ENCODE results near the gene TTC7B. TPM values are rescaled to one million over a fixed set of nuclear protein-coding genes. Genes with fewer than 3 reads are reported as not detected.

Gene TTC7B
- total and polyA plus RNA-seq, 2 experiments from 2014 or later = 7.9 to 28.6 TPM

GRCh38 chr14:90784621-90785270 lies 31.5 kb downstream of the TTC7B start:
- DNase-seq (ENCODE audit: low spot score) = no peak
- no peak overlapping the region for H3K27ac Mint-ChIP-seq

More at GRCh38 chr14:90784621-90785270, 31.5 kb downstream of the TTC7B start:
- Histone ChIP-seq H3K9me2 (ENCODE audit: insufficient read depth) (no peaks in the 10 kb centered on the region; the same call in 1 of the 2 replicates), H3K4me3 (no peak overlapping the region), H3K27ac (ENCODE audit: low read depth) (no peak overlapping the region), H3K4me2 (no peak overlapping the region), H3K36me3 (ENCODE audit: insufficient read depth) (no peaks in the 10 kb centered on the region; the same call in 1 of the 2 replicates), H3K27me3 (ENCODE audit: insufficient read depth) (no peaks in the 10 kb centered on the region), H3K79me2 (replicated peaks; ENCODE audit: insufficient read depth) (no peaks in the 10 kb centered on the region), H4K20me1 (replicated peaks; ENCODE audit: insufficient read depth) (no peaks in the 10 kb centered on the region), H2AFZ (no peak overlapping the region), H3F3A (replicated peaks; ENCODE audit: low read depth) (no peaks in the 10 kb centered on the region), H3K4me1 (ENCODE audit: insufficient read depth) (no peaks in the 10 kb centered on the region)
- Mint-ChIP-seq H3K4me1 (peaks cover 4% of the 10 kb centered on the region; the same call in 1 of the 3 replicates), H3K27me3 (ENCODE audit: insufficient read depth, low read depth, poor library complexity) (peaks cover 3% of the 10 kb centered on the region), H3K36me3 (ENCODE audit: low read depth) (no peaks in the 10 kb centered on the region; the same call in 2 of the 3 replicates), H3K9me3 (no peaks in the 10 kb centered on the region), H3K4me3 (no peak overlapping the region)
- ATAC-seq = no peak
- TF ChIP-seq POLR2AphosphoS5 (IDR thresholded peaks at IDR 0.05; ENCODE audit: low read depth) (no peak), CTCF (conservative IDR thresholded peaks at IDR 0.05; ENCODE audit: low read depth in 2 of 2) (no peak), EZH2phosphoT487 (IDR thresholded peaks at IDR 0.05; ENCODE audit: unreplicated experiment) (no peak), ZNF114 (CRISPR knock-in tag; IDR thresholded peaks at IDR 0.05) (no peak), EZH2 (IDR thresholded peaks at IDR 0.05; ENCODE audit: low read depth, unreplicated experiment) (no peak), ZNF462 (CRISPR knock-in tag; IDR thresholded peaks at IDR 0.05) (no peak), NANOG (IDR thresholded peaks at IDR 0.05; ENCODE audit: borderline replicate concordance) (no peak), JUNB (IDR thresholded peaks at IDR 0.05; ENCODE audit: unreplicated experiment) (no peak), CREB1 (CRISPR knock-in tag; IDR thresholded peaks at IDR 0.05; ENCODE audit: low read depth) (no peak), ZNF331 (CRISPR knock-in tag; IDR thresholded peaks at IDR 0.05; ENCODE audit: low read depth) (no peak), STAT1 (IDR thresholded peaks at IDR 0.05; ENCODE audit: unreplicated experiment) (no peak), REST (IDR thresholded peaks at IDR 0.05; ENCODE audit: unreplicated experiment) (no peak), ETS1 (IDR thresholded peaks at IDR 0.05) (no peak)

All from GM23338 (cell line).